GM19324 (cell line): Measurements from ENCODE around the gene CLK3.

Experiments
- ATAC-seq: cut with Tn5 transposase; IDR thresholded peaks from one replicate; pipeline ENCODE4 v1.9.1; 2021; ENCODE audit warnings: mild to moderate bottlenecking, moderate library complexity; ENCODE audit not compliant: unreplicated experiment, low FRiP score

CLK3 gene

GRCh38 chr15:74669627-74670026, 54.0 kb downstream of the CLK3 start:
- ATAC-seq = no peak

GRCh38 chr15:74674161-74674560, 58.5 kb downstream of the CLK3 start:
- ATAC-seq = no peak

GRCh38 chr15:74676801-74677200, 61.2 kb downstream of the CLK3 start:
- no peak for ATAC-seq
